Osteoblast (primary cell): ENCODE data around the gene SPAG7. TPM values are rescaled to one million over a fixed set of nuclear protein-coding genes. Genes with fewer than 3 reads are reported as not detected.
"Not testable (repeated sequence)": the region's sequence is repeated elsewhere in the genome, so short reads cannot be mapped to it uniquely, and the experiment has no call there.

Source experiments
- DNase-seq: peaks from one replicate; pipeline ENCODE4 v3.0.0; 2011; ENCODE audit warnings: low spot score, mixed read lengths; ENCODE audit not compliant: insufficient read length; ENCODE audit errors: missing footprints
- H2AFZ ChIP-seq: 2 replicates; pipeline ENCODE4 v1.6.0; 2011; ENCODE audit warnings: mild to moderate bottlenecking, low read length
- H3K27ac ChIP-seq: 2 replicates; pipeline ENCODE4 v1.5.1; 2011; ENCODE audit warnings: mild to moderate bottlenecking, low read depth, low read length, moderate library complexity
- H3K27me3 ChIP-seq: 2 replicates; pipeline ENCODE4 v1.6.0; 2012; ENCODE audit warnings: mild to moderate bottlenecking, control low read depth, inconsistent platforms, low read length, moderate library complexity; ENCODE audit not compliant: insufficient read depth
- H3K36me3 ChIP-seq: 2 replicates; pipeline ENCODE4 v1.5.1; 2011; ENCODE audit warnings: mild to moderate bottlenecking, low read length, control low read depth, moderate library complexity; ENCODE audit not compliant: insufficient read depth
- H3K4me1 ChIP-seq: 2 replicates; pipeline ENCODE4 v1.5.1; 2011; ENCODE audit warnings: mild to moderate bottlenecking, low read length, control low read depth, moderate library complexity; ENCODE audit not compliant: insufficient read depth
- H3K4me2 ChIP-seq: 2 replicates; pipeline ENCODE4 v1.6.0; 2011; ENCODE audit warnings: mild to moderate bottlenecking, low read length; ENCODE audit not compliant: insufficient read depth
- H3K4me3 ChIP-seq: fragments of 200-600 bp; sonication (generic); 3 replicates; pipeline ENCODE4 v1.5.1; 2012; ENCODE audit warnings: mild to moderate bottlenecking, low read length, inconsistent platforms; ENCODE audit not compliant: insufficient read depth
- H3K79me2 ChIP-seq: 2 replicates; pipeline ENCODE4 v1.6.0; 2012; ENCODE audit warnings: mild to moderate bottlenecking, low read length, control low read depth, inconsistent platforms; ENCODE audit not compliant: insufficient read depth
- H3K9me3 ChIP-seq: 2 replicates; pipeline ENCODE4 v1.5.1; 2011; ENCODE audit warnings: low read depth, low read length, control low read depth
- H4K20me1 ChIP-seq: 2 replicates; pipeline ENCODE4 v1.6.0; 2012; ENCODE audit warnings: mild to moderate bottlenecking, low read length, control low read depth; ENCODE audit not compliant: insufficient read depth
- CTCF ChIP-seq: IDR thresholded peaks from 2 replicates; pipeline ENCODE4 v1.5.1; 2011; ENCODE audit warnings: mild to moderate bottlenecking, low read depth, low read length, moderate library complexity; ENCODE audit errors: extremely low read depth
- total RNA-seq: library from RNA; depleted of rRNA; stranded (reverse); fragments of >200 nt; gene quantifications from 2 replicates; pipeline ENCODE4 v1.2.3, GENCODE V29; 2012

The SPAG7 gene
- total RNA-seq, 1 donor: 34.0 TPM

GRCh38 chr17:4933646-4934045, 34.0 kb downstream of the SPAG7 start:
- H3K27ac ChIP-seq: no peak overlapping the region
- peaks cover 15% of the 10 kb centered on the region for H3K4me1 ChIP-seq
- peaks cover 1% of the 10 kb centered on the region for H4K20me1 ChIP-seq
- peak overlapping the region; percentile 77 for H2AFZ ChIP-seq
- H3K9me3 ChIP-seq: no peaks in the 10 kb centered on the region
- no peak for TF ChIP-seq CTCF
- peak overlapping the region; percentile 61 for H3K4me3 ChIP-seq
- H3K27me3 ChIP-seq: no peaks in the 10 kb centered on the region
- peak overlapping the region; percentile 77 for H3K4me2 ChIP-seq
- peaks cover 26% of the 10 kb centered on the region for H3K36me3 ChIP-seq
- H3K79me2 ChIP-seq: peaks cover 13% of the 10 kb centered on the region
- DNase-seq: peak; percentile 23

DNA sequence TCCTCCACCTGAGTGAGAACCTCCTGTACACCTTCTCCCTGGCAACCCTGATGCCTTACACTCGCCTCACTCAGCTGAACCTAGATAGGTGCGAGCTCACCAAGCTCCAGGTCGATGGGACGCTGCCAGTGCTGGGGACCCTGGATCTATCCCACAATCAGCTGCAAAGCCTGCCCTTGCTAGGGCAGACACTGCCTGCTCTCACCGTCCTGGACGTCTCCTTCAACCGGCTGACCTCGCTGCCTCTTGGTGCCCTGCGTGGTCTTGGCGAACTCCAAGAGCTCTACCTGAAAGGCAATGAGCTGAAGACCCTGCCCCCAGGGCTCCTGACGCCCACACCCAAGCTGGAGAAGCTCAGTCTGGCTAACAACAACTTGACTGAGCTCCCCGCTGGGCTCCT, 34.9 kb downstream of the SPAG7 start:
- Histone ChIP-seq H2AFZ (no peak overlapping the region), H3K9me3 (no peaks in the 10 kb centered on the region)
- no peak for TF ChIP-seq CTCF

DNA sequence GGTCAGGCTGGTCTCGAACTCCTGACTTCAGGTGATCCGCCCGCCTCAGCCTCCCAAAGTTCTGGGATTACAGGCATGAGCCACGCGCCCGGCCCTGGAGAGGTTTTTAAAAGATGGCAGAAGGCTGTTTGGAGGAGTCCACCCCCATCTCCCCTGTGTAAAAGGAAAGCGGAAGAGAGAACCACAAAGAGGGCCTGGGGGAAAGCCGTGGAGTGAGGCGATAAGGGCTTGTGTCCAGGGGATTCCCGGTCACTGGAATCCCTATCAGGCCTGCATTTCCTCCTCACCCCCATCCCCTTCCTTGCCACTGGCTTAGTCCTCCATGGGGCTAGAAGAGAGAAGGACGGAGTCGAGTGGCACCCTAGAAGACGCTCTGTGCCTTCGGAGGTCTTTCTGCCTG, 35.7 kb downstream of the SPAG7 start, which contains the start of gene GP1BA:
GP1BA (plus strand) TSS at position 315 of the 400 bp plus-strand sequence. CDS start 328 bp downstream, outside the sequence.
- no peak within 1 kb of the TSS for H3K27ac ChIP-seq
- H3K27me3 ChIP-seq: no peaks in the 10 kb centered on the region
- peaks cover 12% of the 10 kb centered on the region for H3K4me1 ChIP-seq
- H3K4me2 ChIP-seq: no peak within 1 kb of the TSS
- no peak within 1 kb of the TSS for H3K4me3 ChIP-seq
- H3K79me2 ChIP-seq: peaks cover 3% of the 10 kb centered on the region
- no peak for TF ChIP-seq CTCF
- H3K36me3 ChIP-seq: peaks cover 11% of the 10 kb centered on the region
- H3K9me3 ChIP-seq: no peaks in the 10 kb centered on the region
- no peak within 1 kb of the TSS for H2AFZ ChIP-seq
- peak; percentile 44 for DNase-seq
- no peaks in the 10 kb centered on the region for H4K20me1 ChIP-seq

More for the DNA sequence above, 34.9 kb downstream of the SPAG7 start:
- no peak for DNase-seq
- Histone ChIP-seq H3K79me2 (peaks cover 4% of the 10 kb centered on the region), H3K27me3 (no peaks in the 10 kb centered on the region), H3K4me3 (no peak overlapping the region), H3K4me2 (no peak overlapping the region), H3K27ac (no peak overlapping the region), H3K36me3 (peaks cover 18% of the 10 kb centered on the region), H4K20me1 (no peaks in the 10 kb centered on the region), H3K4me1 (peaks cover 12% of the 10 kb centered on the region)

DNA sequence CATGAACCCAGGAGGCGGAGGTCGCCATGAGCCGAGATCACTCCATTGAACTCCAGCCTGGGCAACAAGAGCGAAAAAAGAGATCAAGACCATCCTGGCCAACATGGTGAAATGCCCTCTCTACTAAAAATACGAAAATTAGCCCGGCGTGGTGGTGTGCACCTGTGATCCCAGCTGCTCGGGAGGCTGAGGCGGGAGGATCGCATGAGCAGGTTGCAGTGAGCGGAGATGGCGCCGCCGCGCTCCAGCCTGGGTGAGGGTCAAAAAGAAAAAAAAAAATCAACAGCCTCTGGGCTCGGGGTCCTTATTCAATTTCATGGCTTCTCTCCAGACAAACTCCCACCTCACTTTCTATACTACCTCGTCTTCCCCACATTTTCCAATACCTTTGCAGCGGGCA, 38.7 kb downstream of the SPAG7 start:
- no peaks in the 10 kb centered on the region for H3K27me3 ChIP-seq
- H2AFZ ChIP-seq: no peak overlapping the region
- no peak overlapping the region for H3K27ac ChIP-seq
- peaks cover 3% of the 10 kb centered on the region for H3K79me2 ChIP-seq
- peaks cover 4% of the 10 kb centered on the region for H3K36me3 ChIP-seq
- DNase-seq: no peak
- peaks cover 4% of the 10 kb centered on the region for H3K4me1 ChIP-seq
- H3K4me2 ChIP-seq: no peak overlapping the region
- H4K20me1 ChIP-seq: no peaks in the 10 kb centered on the region
- TF ChIP-seq CTCF: no peak
- H3K4me3 ChIP-seq: no peak overlapping the region
- no peaks in the 10 kb centered on the region for H3K9me3 ChIP-seq

GRCh38 chr17:4926577-4927335, 40.9 kb downstream of the SPAG7 start:
- DNase-seq, H3K27ac ChIP-seq, H3K9me3 ChIP-seq, H3K4me1 ChIP-seq, H3K36me3 ChIP-seq, H3K27me3 ChIP-seq, H3K4me2 ChIP-seq, H2AFZ ChIP-seq, H3K79me2 ChIP-seq, H3K4me3 ChIP-seq, H4K20me1 ChIP-seq: not testable (repeated sequence)
